BJ (cell line): ENCODE data around the gene MGRN1. TPM values are rescaled to one million over a fixed set of nuclear protein-coding genes. Genes with fewer than 3 reads are reported as not detected.

Experiments used
- CTCF ChIA-PET: fragments of 350-600 bp; formaldehyde crosslinking; extraction: SDS; loops from one replicate; lab custom pipeline; 2021; ENCODE audit warnings: antibody characterized with exemption, inconsistent platforms; lab: Yijun Ruan, JAX
- POLR2A ChIA-PET: fragments of 300-600 bp; sonication (Branson Sonifier 250); formaldehyde crosslinking; extraction: SDS; loops from one replicate; lab custom pipeline; 2021; ENCODE audit warnings: antibody characterized with exemption; lab: Charles Lee
- DNase-seq: peaks from one replicate; pipeline ENCODE4 v3.0.0-alpha.2; 2011; ENCODE audit warnings: low read depth
- H3K27me3 ChIP-seq: 2 replicates; pipeline ENCODE4 v1.6.0; 2011; ENCODE audit warnings: low read length; ENCODE audit not compliant: control insufficient read depth, insufficient read depth
- H3K36me3 ChIP-seq: 2 replicates; pipeline ENCODE4 v1.5.1; 2011; ENCODE audit warnings: low read length; ENCODE audit not compliant: control insufficient read depth, insufficient read depth
- H3K4me3 ChIP-seq: 2 replicates; pipeline ENCODE4 v1.5.1; 2011; ENCODE audit warnings: low read depth, mild to moderate bottlenecking, control low read depth, low read length
- CTCF ChIP-seq: IDR thresholded peaks from 2 replicates; pipeline ENCODE4 v1.5.1; 2011; ENCODE audit warnings: low read depth, mild to moderate bottlenecking, control low read depth, inconsistent platforms, low read length, moderate library complexity; ENCODE audit not compliant: insufficient read depth
- polyA plus RNA-seq: library from polyadenylated mRNA; depleted of rRNA; stranded (reverse); fragments of >200 nt; gene quantifications from 2 replicates; pipeline ENCODE4 v1.2.3, GENCODE V29; 2011

MGRN1 gene
- polyA plus RNA-seq, 1 experiment: 4.5 TPM

GRCh38 chr16:4639899-4640509 lies 15.4 kb downstream of the MGRN1 start:
- DNase-seq: no peak
- ChIA-PET POLR2A (no interaction called here), CTCF (interaction anchor here (1.2 kb wide), 1 partner anchor 16 kb away, joined by 4 read pairs; no protein-coding TSS in a partner anchor)
- Histone ChIP-seq H3K27me3 (no peaks in the 10 kb centered on the region), H3K4me3 (no peak overlapping the region), H3K36me3 (peaks cover 1% of the 10 kb centered on the region; the same call in 1 of the 2 replicates)
- no peak for TF ChIP-seq CTCF

- ChIA-PET POLR2A (no interaction called here), CTCF (interaction anchor here (1.2 to 2.1 kb wide), 3 partner anchors 10 to 17 kb away, joined by 4 to 7 read pairs (median 5); partner anchors contain the start of gene MGRN1)
- DNase-seq: no peak
- TF ChIP-seq CTCF: no peak
- Histone ChIP-seq H3K27me3 (no peaks in the 10 kb centered on the region), H3K4me3 (no peak overlapping the region), H3K36me3 (peaks cover 3% of the 10 kb centered on the region; the same call in 1 of the 2 replicates)
These were observed 16.1 kb downstream of the MGRN1 start for GRCh38 chr16:4640572-4641305.

- CTCF ChIA-PET: interaction anchor here (1.4 to 2.1 kb wide), 2 partner anchors 9 to 17 kb away, joined by 5 to 7 read pairs; partner anchors contain the start of gene MGRN1
- H3K4me3 ChIP-seq: no peak overlapping the region
- peaks cover 3% of the 10 kb centered on the region; the same call in 1 of the 2 replicates for H3K36me3 ChIP-seq
- H3K27me3 ChIP-seq: no peaks in the 10 kb centered on the region
- no peak for DNase-seq
- POLR2A ChIA-PET: no interaction called here
- TF ChIP-seq CTCF: no peak
These were observed 16.7 kb downstream of the MGRN1 start for GRCh38 chr16:4641306-4641687.

- no peak for DNase-seq
- CTCF ChIA-PET: interaction anchor here (1.4 to 2.1 kb wide), 2 partner anchors 8 to 18 kb away, joined by 5 to 7 read pairs; partner anchors contain the start of gene MGRN1
These were observed 17.3 kb downstream of the MGRN1 start for GRCh38 chr16:4641895-4642294.

More at GRCh38 chr16:4641895-4642294, 17.3 kb downstream of the MGRN1 start:
- POLR2A ChIA-PET: no interaction called here
- no peak for TF ChIP-seq CTCF
- Histone ChIP-seq H3K4me3 (no peak overlapping the region), H3K27me3 (no peaks in the 10 kb centered on the region), H3K36me3 (peaks cover 7% of the 10 kb centered on the region; the same call in 1 of the 2 replicates)
